GM12875 (cell line): ENCODE data around the gene TRIM38.

Experiments
- H3K4me3 ChIP-seq: one replicate; pipeline ENCODE4 v1.5.1; 2011; ENCODE audit warnings: low read depth, low read length, control low read depth
- TF ChIP-seq, protein P1 (sequence below): IDR thresholded peaks from 2 replicates; pipeline ENCODE4 v1.5.1; 2011; ENCODE audit warnings: low read depth, mild to moderate bottlenecking, control low read depth, inconsistent platforms, low read length, moderate library complexity, borderline replicate concordance; ENCODE audit not compliant: insufficient read depth

The TRIM38 gene

DNA sequence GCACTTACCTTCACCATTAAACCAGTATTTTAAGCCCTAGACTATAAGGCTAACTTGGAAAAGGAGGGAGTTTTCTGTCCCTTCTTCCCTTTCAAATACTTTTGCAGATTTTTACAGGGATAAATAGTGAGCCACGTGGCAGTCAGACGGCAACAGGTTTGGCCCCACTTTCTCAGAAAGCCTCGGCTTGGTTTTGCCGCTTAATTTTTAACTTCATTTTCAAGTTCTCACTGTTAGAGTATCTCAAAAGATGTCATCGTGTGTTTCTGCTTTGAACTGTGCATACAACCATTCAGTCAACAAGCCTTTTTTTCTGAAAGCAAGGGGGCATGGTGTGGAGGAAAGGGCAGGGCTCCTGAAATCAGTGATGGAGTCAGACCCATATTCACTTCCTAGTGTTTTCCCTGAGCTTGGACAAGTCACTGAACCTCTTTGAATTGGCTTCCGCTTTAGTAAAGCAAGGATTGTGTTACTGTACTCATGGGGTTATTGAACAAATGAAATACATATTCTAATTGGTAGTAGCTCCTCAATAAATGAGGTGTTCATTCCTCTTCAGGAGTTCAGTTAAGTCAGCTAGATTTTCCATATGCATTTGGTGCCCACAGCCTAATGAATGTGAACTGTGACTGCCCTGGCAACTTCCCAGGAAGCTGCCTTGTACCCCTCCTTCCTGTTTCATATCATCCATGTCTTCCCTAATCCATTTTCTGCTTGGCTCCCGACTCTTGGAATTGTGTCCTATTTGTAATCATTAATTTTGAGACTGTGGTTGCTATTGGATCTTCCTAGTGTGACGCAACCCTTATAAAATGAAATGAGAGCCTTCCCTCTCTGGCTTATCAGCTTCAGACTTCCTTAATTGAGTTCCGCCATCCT is 31.8 kb upstream of the TRIM38 start, which contains the start of gene SLC17A2:
TSS of gene SLC17A2 (minus strand) at position 160 of the 879 bp plus-strand sequence. CDS start 4,895 bp downstream, outside the sequence.
- TF ChIP-seq, protein P1, sequence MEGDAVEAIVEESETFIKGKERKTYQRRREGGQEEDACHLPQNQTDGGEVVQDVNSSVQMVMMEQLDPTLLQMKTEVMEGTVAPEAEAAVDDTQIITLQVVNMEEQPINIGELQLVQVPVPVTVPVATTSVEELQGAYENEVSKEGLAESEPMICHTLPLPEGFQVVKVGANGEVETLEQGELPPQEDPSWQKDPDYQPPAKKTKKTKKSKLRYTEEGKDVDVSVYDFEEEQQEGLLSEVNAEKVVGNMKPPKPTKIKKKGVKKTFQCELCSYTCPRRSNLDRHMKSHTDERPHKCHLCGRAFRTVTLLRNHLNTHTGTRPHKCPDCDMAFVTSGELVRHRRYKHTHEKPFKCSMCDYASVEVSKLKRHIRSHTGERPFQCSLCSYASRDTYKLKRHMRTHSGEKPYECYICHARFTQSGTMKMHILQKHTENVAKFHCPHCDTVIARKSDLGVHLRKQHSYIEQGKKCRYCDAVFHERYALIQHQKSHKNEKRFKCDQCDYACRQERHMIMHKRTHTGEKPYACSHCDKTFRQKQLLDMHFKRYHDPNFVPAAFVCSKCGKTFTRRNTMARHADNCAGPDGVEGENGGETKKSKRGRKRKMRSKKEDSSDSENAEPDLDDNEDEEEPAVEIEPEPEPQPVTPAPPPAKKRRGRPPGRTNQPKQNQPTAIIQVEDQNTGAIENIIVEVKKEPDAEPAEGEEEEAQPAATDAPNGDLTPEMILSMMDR, result no peak

DNA sequence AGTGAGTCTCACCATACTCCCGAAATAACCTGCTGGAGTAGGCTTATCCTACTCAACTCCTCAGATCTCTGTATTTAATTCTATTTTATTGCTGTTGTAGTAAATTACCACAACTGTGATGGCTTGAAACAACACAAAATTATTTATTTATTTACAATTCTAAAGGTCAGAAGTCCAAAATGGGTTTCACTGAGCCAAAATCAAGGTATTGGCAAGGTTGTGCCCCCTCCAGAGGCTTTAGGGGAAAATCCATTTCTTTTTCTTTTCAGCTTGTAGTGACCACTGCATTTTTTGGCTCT is 31.2 kb upstream of the TRIM38 start:
- TF ChIP-seq, protein P1, result no peak
- no peak overlapping the region for H3K4me3 ChIP-seq

More for the DNA sequence above, 31.8 kb upstream of the TRIM38 start, which contains the start of gene SLC17A2:
- no peak within 1 kb of the TSS for H3K4me3 ChIP-seq

DNA sequence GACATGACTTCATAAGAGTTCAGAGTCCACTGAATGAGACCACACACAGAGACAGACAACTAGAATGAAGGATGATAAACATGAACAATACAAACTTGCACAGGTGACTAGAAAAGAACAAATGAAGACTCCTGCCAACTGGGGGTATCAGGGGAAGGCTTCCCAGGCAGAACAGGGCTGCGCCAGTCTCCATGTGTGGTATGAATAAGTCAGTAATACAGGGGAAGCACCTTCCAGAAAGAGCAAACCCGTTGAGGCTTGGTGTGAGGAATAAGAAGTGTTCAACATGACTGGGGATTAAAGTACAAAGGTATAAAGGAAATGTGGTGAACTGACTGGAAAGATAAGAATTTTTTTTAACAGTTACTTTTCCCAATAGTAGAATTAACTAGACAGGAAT is 28.4 kb upstream of the TRIM38 start:
- no peak overlapping the region for H3K4me3 ChIP-seq
- TF ChIP-seq, protein P1, result no peak

DNA sequence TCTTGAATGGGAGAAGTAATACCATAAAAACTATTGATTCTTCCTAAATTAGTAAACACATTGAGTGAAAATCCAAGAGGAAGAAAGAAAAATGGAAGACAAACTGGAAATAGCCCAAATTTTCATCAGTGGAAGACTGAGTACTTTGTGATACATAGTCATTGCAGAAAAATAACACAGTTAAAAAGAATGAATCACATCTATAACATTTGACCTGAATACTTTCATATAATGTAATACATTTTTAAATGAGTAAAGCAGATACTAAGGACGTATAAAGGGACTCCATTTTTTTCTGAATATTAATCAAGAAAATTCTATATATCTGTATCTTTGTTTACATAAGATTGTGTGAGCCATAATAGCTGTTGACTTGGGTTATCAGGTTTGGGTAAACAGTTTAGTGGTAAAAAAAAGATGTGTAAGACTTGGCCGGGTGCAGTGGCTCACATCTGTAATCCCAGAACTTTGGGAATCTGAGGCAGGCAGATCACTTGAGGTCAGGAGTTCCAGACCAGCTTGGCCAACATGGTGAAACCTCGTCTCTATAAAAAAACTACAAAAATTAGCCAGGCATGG is 27.8 kb upstream of the TRIM38 start:
- TF ChIP-seq, protein P1, result no peak

DNA sequence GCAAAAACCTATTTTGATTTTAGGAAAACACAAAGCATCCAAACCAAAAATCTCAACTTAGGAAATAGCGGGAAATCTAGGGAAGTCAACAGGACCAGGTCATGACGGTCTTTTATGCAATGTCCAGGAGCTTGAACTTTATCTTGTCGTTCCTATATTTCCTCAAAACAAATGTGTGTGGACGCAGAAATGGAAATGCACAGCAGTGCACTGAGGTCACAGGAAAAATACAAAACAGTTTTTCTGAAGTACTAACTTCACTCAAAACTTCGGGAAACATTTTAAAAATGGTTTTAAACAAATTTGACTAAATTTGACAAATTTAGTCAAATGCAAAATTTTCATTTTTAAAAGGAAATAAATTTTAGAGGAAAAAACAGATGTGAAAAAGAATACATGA is 26.6 kb upstream of the TRIM38 start:
- TF ChIP-seq, protein P1, result no peak

More for the DNA sequence above, 27.8 kb upstream of the TRIM38 start:
- no peak overlapping the region for H3K4me3 ChIP-seq

DNA sequence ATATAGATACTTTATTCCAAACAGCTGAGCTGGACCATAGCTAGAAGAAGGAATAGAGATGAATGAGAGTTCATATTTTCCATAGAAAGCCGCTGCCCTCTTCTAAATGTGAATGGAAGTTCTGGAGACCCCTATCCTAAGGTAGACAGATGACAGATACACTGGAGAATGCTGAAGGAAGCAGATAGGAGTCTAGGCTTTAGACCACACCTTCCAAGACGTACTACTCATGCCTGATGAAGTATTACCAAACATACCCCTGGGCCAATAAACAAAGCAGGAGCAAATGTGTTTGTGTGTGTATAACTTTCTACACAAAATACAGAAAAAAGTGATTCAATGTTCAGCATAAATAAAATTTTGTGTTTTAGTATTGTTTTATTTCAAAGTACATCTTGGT is 23.0 kb upstream of the TRIM38 start:
- TF ChIP-seq, protein P1, result no peak
- no peak overlapping the region for H3K4me3 ChIP-seq

More for the DNA sequence above, 26.6 kb upstream of the TRIM38 start:
- no peak overlapping the region for H3K4me3 ChIP-seq
